CD4-positive, alpha-beta T cell (primary cell): Measurements from ENCODE around the gene SLC4A5. TPM values are rescaled to one million over a fixed set of nuclear protein-coding genes. Genes with fewer than 3 reads are reported as not detected.

ENCODE experiments used
- ATAC-seq: fragments of 200-7000 bp; cut with Tn5 transposase; one replicate; pipeline ENCODE4 v1.10.0; 2022; ENCODE audit warnings: mild to moderate bottlenecking; ENCODE audit not compliant: poor library complexity
- CTCF ChIA-PET: fragments of 350-600 bp; sonication (Branson Sonifier 250); formaldehyde crosslinking; loops from one replicate; lab custom pipeline; 2021; ENCODE audit warnings: antibody characterized with exemption, inconsistent platforms; lab: Charles Lee
- POLR2A ChIA-PET: fragments of 350-600 bp; sonication (Branson Sonifier 250); formaldehyde crosslinking; loops from one replicate; lab custom pipeline; 2021; ENCODE audit warnings: antibody characterized with exemption, inconsistent platforms; lab: Charles Lee
- DNase-seq, 14 experiments: peaks; one replicate each; pipeline ENCODE4 v3.0.0-alpha.2; 2013 to 2020; ENCODE audit warnings: mixed read lengths in 2 of 14
- H3K27ac ChIP-seq, 2 donors: one replicate each; pipeline versions ENCODE4 v1.5.1 to v1.7.0; 2013; ENCODE audit warnings: low read length in 2 of 2, low read depth in 1 of 2, mild to moderate bottlenecking in 1 of 2
- H3K27me3 ChIP-seq, 2 experiments: 1 replicate in 1 of 2; 2 replicates in 1 of 2; pipeline versions ENCODE4 v1.6.1 to v1.7.0; 2013; ENCODE audit warnings: low read length in 2 of 2, control low read depth in 1 of 2, mild to moderate bottlenecking in 1 of 2, moderate library complexity in 1 of 2; ENCODE audit not compliant: insufficient read depth in 2 of 2, control insufficient read depth in 1 of 2
- H3K36me3 ChIP-seq: one replicate; pipeline ENCODE4 v1.6.1; 2013; ENCODE audit warnings: low read length, control low read depth; ENCODE audit not compliant: insufficient read depth
- H3K4me1 ChIP-seq: one replicate; pipeline ENCODE4 v1.6.1; 2013; ENCODE audit warnings: low read length, control low read depth; ENCODE audit not compliant: insufficient read depth
- H3K4me3 ChIP-seq: one replicate; pipeline ENCODE4 v1.5.1; 2013; ENCODE audit warnings: mild to moderate bottlenecking, low read length, moderate library complexity
- H3K9me3 ChIP-seq, 2 experiments: 1 replicate in 1 of 2; 2 replicates in 1 of 2; pipeline versions ENCODE4 v1.6.1 to v1.7.0; 2013; ENCODE audit warnings: low read length in 2 of 2, mild to moderate bottlenecking in 2 of 2, control low read depth in 1 of 2, moderate library complexity in 1 of 2; ENCODE audit not compliant: control insufficient read depth in 1 of 2, insufficient read depth in 1 of 2
- H3K27ac Mint-ChIP-seq: one replicate; pipeline ENCODE4 v1.8.0; 2020; ENCODE audit warnings: mixed read lengths
- H3K27me3 Mint-ChIP-seq: one replicate; pipeline ENCODE4 v1.8.0; 2021; ENCODE audit warnings: mixed read lengths
- H3K36me3 Mint-ChIP-seq: one replicate; pipeline ENCODE4 v1.8.0; 2021; ENCODE audit warnings: low read depth, mixed read lengths
- H3K4me1 Mint-ChIP-seq: one replicate; pipeline ENCODE4 v1.8.0; 2021; ENCODE audit warnings: low read depth, mixed read lengths
- H3K4me3 Mint-ChIP-seq: one replicate; pipeline ENCODE4 v1.8.0; 2020; ENCODE audit warnings: mild to moderate bottlenecking, mixed read lengths
- H3K9me3 Mint-ChIP-seq: one replicate; pipeline ENCODE4 v1.8.0; 2020; ENCODE audit warnings: mixed read lengths
- intact Hi-C, 2 experiments: fragments of 100-400 bp; cut with DNase I in 1 of 2; cut with micrococcal nuclease in 1 of 2; formaldehyde crosslinking; loops; one replicate each; pipeline versions ENCODE4 v1.15.1 to v1.9.0; 2023 to 2025; cut with DNase I, micrococcal nuclease
- total RNA-seq, 174 experiments: library from RNA in 2 of 174; stranded (reverse) in 2 of 174; gene quantifications; one replicate each; pipeline ENCODE4 v1.2.3 and lab custom pipeline; 2021 to 2026
- TF ChIP-seq, protein P1 (sequence below): fragments of 200-600 bp; IDR thresholded peaks from one replicate; pipeline ENCODE4 v1.8.0; 2022; ENCODE audit warnings: antibody characterized with exemption, mild to moderate bottlenecking

SLC4A5 gene
- total RNA-seq, 2 experiments from 2014 or later: 7.8 to 10.4 TPM

DNA sequence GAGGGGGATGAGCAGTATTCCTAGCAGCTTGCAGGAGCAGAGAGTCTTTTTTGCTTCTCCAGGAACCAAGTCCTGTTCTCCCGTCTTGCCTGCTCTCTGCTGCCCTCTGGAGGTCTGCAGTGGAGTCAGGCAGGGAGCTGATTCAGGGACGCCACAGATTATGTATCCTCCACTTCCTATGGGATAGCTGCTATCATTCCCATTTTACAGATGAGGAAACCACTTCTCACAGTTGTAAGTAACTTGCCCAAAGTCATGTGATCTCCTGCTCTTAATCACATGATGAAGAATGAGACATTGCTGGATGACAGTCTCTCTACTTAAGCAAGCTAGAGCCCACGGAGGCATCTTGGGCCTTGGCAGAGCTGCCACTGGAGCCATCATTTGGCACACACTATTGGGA is 8.3 kb downstream of the SLC4A5 start:
- Histone ChIP-seq H3K4me1 (peaks cover 9% of the 10 kb centered on the region), H3K27me3 (no peaks in the 10 kb centered on the region), H3K36me3 (peaks cover 2% of the 10 kb centered on the region), H3K9me3 (no peaks in the 10 kb centered on the region), H3K4me3 (no peak overlapping the region), H3K27ac (no peak overlapping the region)
- TF ChIP-seq, protein P1, sequence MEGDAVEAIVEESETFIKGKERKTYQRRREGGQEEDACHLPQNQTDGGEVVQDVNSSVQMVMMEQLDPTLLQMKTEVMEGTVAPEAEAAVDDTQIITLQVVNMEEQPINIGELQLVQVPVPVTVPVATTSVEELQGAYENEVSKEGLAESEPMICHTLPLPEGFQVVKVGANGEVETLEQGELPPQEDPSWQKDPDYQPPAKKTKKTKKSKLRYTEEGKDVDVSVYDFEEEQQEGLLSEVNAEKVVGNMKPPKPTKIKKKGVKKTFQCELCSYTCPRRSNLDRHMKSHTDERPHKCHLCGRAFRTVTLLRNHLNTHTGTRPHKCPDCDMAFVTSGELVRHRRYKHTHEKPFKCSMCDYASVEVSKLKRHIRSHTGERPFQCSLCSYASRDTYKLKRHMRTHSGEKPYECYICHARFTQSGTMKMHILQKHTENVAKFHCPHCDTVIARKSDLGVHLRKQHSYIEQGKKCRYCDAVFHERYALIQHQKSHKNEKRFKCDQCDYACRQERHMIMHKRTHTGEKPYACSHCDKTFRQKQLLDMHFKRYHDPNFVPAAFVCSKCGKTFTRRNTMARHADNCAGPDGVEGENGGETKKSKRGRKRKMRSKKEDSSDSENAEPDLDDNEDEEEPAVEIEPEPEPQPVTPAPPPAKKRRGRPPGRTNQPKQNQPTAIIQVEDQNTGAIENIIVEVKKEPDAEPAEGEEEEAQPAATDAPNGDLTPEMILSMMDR: peak; percentile 99
- ATAC-seq: peak; percentile 91
- Mint-ChIP-seq H3K36me3 (no peaks in the 10 kb centered on the region), H3K27ac (no peak overlapping the region), H3K4me1 (peaks cover 12% of the 10 kb centered on the region), H3K9me3 (no peaks in the 10 kb centered on the region), H3K27me3 (no peaks in the 10 kb centered on the region), H3K4me3 (no peak overlapping the region)
- CTCF ChIA-PET: interaction anchor here (0.5 to 2.1 kb wide), 27 partner anchors 10 to 934 kb away, joined by 3 to 47 read pairs (median 4); no protein-coding TSS in a partner anchor
- intact Hi-C loops: loop anchor here (1.0 to 5.0 kb wide), 5 partner anchors 68 to 511 kb away; no protein-coding TSS in a partner anchor
- POLR2A ChIA-PET: interaction anchor here (0.9 to 2.6 kb wide), 8 partner anchors 44 to 511 kb away, joined by 3 to 14 read pairs (median 3); partner anchors contain the start of genes MOB1A and MTHFD2
- peak; percentile 62 to 86 (median 72) for DNase-seq

DNA sequence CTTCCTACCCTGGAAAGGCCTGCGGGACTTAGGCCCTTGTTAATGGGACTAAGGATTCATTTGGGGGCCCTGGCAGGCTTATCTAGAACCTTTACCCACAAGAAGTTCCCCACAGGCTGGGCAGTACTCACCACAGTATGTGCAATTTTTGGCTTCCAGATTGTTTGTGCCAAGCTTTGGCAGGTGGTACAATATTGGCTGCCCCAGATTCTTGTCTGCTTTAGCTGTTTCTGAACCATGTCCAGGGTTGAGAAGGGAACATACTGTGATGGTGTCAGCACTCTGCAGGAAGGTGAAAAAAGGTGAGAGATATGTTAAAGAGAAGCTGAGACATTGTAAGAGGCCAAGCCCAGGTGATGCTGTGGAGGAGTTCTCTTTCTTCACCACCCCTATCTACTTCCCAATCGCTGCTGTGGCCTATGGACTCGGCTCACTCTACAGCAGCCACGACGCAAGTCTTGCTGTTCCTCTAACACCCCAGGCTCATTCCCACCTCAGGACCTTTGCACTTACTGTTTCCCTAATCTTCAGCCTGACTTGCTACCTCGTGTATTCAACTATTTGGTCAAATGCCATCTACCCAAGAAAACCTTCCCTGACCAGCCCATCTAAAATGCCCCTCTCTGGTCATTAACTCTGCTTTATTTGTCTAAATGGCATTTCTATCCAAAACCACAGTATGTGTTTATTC is 9.2 kb downstream of the SLC4A5 start:
- no peaks in the 10 kb centered on the region for H3K36me3 Mint-ChIP-seq
- TF ChIP-seq, protein P1: no peak
- H3K9me3 ChIP-seq: no peaks in the 10 kb centered on the region
- H3K27ac Mint-ChIP-seq: no peak overlapping the region
- H3K36me3 ChIP-seq: peaks cover 4% of the 10 kb centered on the region
- no peak overlapping the region for H3K27ac ChIP-seq
- DNase-seq (no peak), ATAC-seq (no peak)
- H3K4me1 ChIP-seq: peaks cover 9% of the 10 kb centered on the region
- H3K4me3 ChIP-seq: no peak overlapping the region
- H3K9me3 Mint-ChIP-seq: no peaks in the 10 kb centered on the region
- no peak overlapping the region for H3K4me3 Mint-ChIP-seq
- intact Hi-C loops: loop anchor here in 1 of 2 experiments (1.0 kb wide), 2 partner anchors 84 to 510 kb away; no protein-coding TSS in a partner anchor
- no peaks in the 10 kb centered on the region for H3K27me3 Mint-ChIP-seq
- POLR2A ChIA-PET: interaction anchor here (0.9 to 2.6 kb wide), 7 partner anchors 43 to 510 kb away, joined by 3 to 14 read pairs (median 3); partner anchors contain the start of genes MOB1A and MTHFD2
- H3K4me1 Mint-ChIP-seq: peaks cover 12% of the 10 kb centered on the region
- CTCF ChIA-PET: interaction anchor here (0.6 to 2.1 kb wide), 18 partner anchors 10 to 517 kb away, joined by 3 to 47 read pairs (median 6); no protein-coding TSS in a partner anchor
- no peaks in the 10 kb centered on the region for H3K27me3 ChIP-seq

DNA sequence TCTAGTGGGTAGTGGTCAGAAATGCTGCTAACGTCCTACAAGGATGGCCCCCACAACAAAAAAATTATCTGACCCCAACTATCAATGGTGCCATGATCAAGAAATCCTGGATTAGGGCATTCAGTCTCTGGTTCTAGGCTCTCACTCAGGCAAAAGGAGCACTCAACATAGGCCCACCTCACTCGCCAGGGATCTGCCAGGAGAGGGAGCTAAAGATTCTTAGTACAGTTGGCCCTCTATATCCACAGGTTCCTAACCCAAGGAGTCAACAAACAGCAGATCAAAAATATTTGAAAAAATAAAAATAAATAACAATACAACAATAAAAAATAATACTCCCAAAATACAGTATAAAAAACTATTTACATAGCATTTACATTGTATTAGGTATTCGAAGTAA is 10.0 kb downstream of the SLC4A5 start:
- POLR2A ChIA-PET: no interaction called here
- H3K27me3 Mint-ChIP-seq: no peaks in the 10 kb centered on the region
- ATAC-seq (no peak), DNase-seq (no peak)
- TF ChIP-seq, protein P1: no peak
- no peaks in the 10 kb centered on the region for H3K9me3 Mint-ChIP-seq
- no peak overlapping the region for H3K27ac ChIP-seq
- H3K4me3 ChIP-seq: no peak overlapping the region
- H3K27ac Mint-ChIP-seq: no peak overlapping the region
- peaks cover 9% of the 10 kb centered on the region for H3K4me1 ChIP-seq
- H3K4me3 Mint-ChIP-seq: no peak overlapping the region
- CTCF ChIA-PET: no interaction called here
- H3K4me1 Mint-ChIP-seq: peaks cover 12% of the 10 kb centered on the region
- H3K36me3 ChIP-seq: peaks cover 4% of the 10 kb centered on the region
- H3K27me3 ChIP-seq: no peaks in the 10 kb centered on the region
- intact Hi-C loops: no loop called here
- no peaks in the 10 kb centered on the region for H3K36me3 Mint-ChIP-seq
- H3K9me3 ChIP-seq: no peaks in the 10 kb centered on the region
